PC-9 (cell line): ENCODE results near the gene DNAH9. TPM values are rescaled to one million over a fixed set of nuclear protein-coding genes. Genes with fewer than 3 reads are reported as not detected.
A peak's percentile ranks its signal among the peaks of the same experiment; 100 is the strongest.

Experiments used
- BruUV-seq: library from RNA; stranded (reverse); fragments of 400-500 nt; replicated peaks from 2 replicates; lab custom pipeline; 2021; lab: Mats Ljungman, UMichigan
- CTCF ChIA-PET: fragments of 300-600 bp; sonication (Branson Sonifier 250); formaldehyde crosslinking; loops from one replicate; lab custom pipeline; 2022; ENCODE audit warnings: antibody characterized with exemption; lab: Charles Lee
- POLR2A ChIA-PET: fragments of 300-600 bp; sonication (Branson Sonifier 250); formaldehyde crosslinking; loops from one replicate; lab custom pipeline; 2022; ENCODE audit warnings: antibody characterized with exemption; ENCODE audit not compliant: unreplicated experiment; lab: Charles Lee
- DNase-seq, 2 experiments: peaks; one replicate each; pipeline versions ENCODE4 v3.0.0 to v3.0.0-alpha.2; 2015 to 2022; ENCODE audit warnings: mixed read lengths in 1 of 2
- H2AFZ ChIP-seq: fragments of 200-600 bp; sonication (generic); 2 replicates; pipeline ENCODE4 v1.8.1; 2017; ENCODE audit warnings: antibody characterized with exemption
- H3F3A ChIP-seq: fragments of 200-600 bp; sonication (generic); 2 replicates; pipeline ENCODE4 v1.8.1; 2017; ENCODE audit warnings: antibody characterized with exemption, mild to moderate bottlenecking, low read depth; ENCODE audit not compliant: insufficient read depth
- H3K27ac ChIP-seq: fragments of 200-600 bp; sonication (generic); 2 replicates; pipeline ENCODE4 v1.6.1; 2016; ENCODE audit warnings: mixed run types
- H3K27me3 ChIP-seq: fragments of 200-600 bp; sonication (generic); 2 replicates; pipeline ENCODE4 v1.6.1; 2016; ENCODE audit warnings: low read depth, mixed run types; ENCODE audit not compliant: insufficient read depth
- H3K36me3 ChIP-seq: fragments of 200-600 bp; sonication (generic); 2 replicates; pipeline ENCODE4 v1.6.1; 2016; ENCODE audit warnings: low read depth, mixed run types
- H3K4me1 ChIP-seq: fragments of 200-600 bp; sonication (generic); replicated peaks from 2 replicates; pipeline ENCODE4 v1.6.1; 2016; ENCODE audit warnings: mixed run types; ENCODE audit not compliant: insufficient read depth
- H3K4me2 ChIP-seq: fragments of 200-600 bp; sonication (generic); 2 replicates; pipeline ENCODE4 v1.6.1; 2017; ENCODE audit warnings: mixed run types
- H3K4me3 ChIP-seq: fragments of 200-600 bp; sonication (generic); 2 replicates; pipeline ENCODE4 v1.6.1; 2016; ENCODE audit warnings: mixed run types
- H3K79me2 ChIP-seq: fragments of 200-600 bp; sonication (generic); 2 replicates; pipeline ENCODE4 v1.6.1; 2017; ENCODE audit warnings: low read depth, mixed run types
- H3K9me2 ChIP-seq: fragments of 200-600 bp; sonication (generic); 2 replicates; pipeline ENCODE4 v1.8.1; 2017; ENCODE audit warnings: mild to moderate bottlenecking; ENCODE audit not compliant: insufficient read depth
- H3K9me3 ChIP-seq: fragments of 200-600 bp; sonication (generic); 2 replicates; pipeline ENCODE4 v1.8.1; 2016; ENCODE audit warnings: low read depth; ENCODE audit not compliant: insufficient read depth
- H4K20me1 ChIP-seq: fragments of 200-600 bp; sonication (generic); 2 replicates; pipeline ENCODE4 v1.8.1; 2017; ENCODE audit not compliant: insufficient read depth
- EZH2 ChIP-seq: fragments of 200-600 bp; sonication (generic); IDR thresholded peaks from 2 replicates; pipeline ENCODE4 v1.8.0; 2017; ENCODE audit warnings: antibody characterized with exemption, low read depth
- intact Hi-C: fragments of 100-400 bp; cut with micrococcal nuclease; formaldehyde crosslinking; loops from one replicate; pipeline ENCODE4 v1.10.0; 2022; ENCODE audit not compliant: unreplicated experiment
- total RNA-seq: library from RNA; stranded (reverse); gene quantifications from 2 replicates; pipeline ENCODE4 v1.2.3, GENCODE V29; 2021
- TF ChIP-seq, protein P1 (sequence below): fragments of 200-600 bp; sonication (generic); conservative IDR thresholded peaks from 2 replicates; pipeline ENCODE4 v1.6.1; 2017; ENCODE audit warnings: mixed run types, antibody characterized with exemption, mild to moderate bottlenecking, moderate library complexity

DNAH9 gene
- total RNA-seq, 1 experiment from 2014 or later, result not detected

- CTCF ChIA-PET, result interaction anchor here (1.5 kb wide), 1 partner anchor 11 kb away, joined by 4 read pairs; the partner anchor contains the start of gene ZNF18
- BruUV-seq, result no TSS peak
- no peaks in the 10 kb centered on the region for H3K36me3 ChIP-seq
- intact Hi-C loops, result loop anchor here (10.0 kb wide), 2 partner anchors 1112 to 1252 kb away; partner anchors contain the start of gene TMEM220
- no peaks in the 10 kb centered on the region for H3K9me3 ChIP-seq
- no peaks in the 10 kb centered on the region for H4K20me1 ChIP-seq
- DNase-seq, result peak; percentile 2 to 37
- no peaks in the 10 kb centered on the region for H3K4me1 ChIP-seq
- H3K27ac ChIP-seq, result no peak overlapping the region
- no peaks in the 10 kb centered on the region for H3K79me2 ChIP-seq
- no peaks in the 10 kb centered on the region for H3K27me3 ChIP-seq
- H3K4me2 ChIP-seq, result no peak overlapping the region
- no peaks in the 10 kb centered on the region for H3F3A ChIP-seq
- POLR2A ChIA-PET, result no interaction called here
- no peaks in the 10 kb centered on the region for H3K9me2 ChIP-seq
- no peak overlapping the region for H2AFZ ChIP-seq
- TF ChIP-seq, protein P1, sequence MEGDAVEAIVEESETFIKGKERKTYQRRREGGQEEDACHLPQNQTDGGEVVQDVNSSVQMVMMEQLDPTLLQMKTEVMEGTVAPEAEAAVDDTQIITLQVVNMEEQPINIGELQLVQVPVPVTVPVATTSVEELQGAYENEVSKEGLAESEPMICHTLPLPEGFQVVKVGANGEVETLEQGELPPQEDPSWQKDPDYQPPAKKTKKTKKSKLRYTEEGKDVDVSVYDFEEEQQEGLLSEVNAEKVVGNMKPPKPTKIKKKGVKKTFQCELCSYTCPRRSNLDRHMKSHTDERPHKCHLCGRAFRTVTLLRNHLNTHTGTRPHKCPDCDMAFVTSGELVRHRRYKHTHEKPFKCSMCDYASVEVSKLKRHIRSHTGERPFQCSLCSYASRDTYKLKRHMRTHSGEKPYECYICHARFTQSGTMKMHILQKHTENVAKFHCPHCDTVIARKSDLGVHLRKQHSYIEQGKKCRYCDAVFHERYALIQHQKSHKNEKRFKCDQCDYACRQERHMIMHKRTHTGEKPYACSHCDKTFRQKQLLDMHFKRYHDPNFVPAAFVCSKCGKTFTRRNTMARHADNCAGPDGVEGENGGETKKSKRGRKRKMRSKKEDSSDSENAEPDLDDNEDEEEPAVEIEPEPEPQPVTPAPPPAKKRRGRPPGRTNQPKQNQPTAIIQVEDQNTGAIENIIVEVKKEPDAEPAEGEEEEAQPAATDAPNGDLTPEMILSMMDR, result peak; percentile 65
- TF ChIP-seq EZH2, result no peak
- no peak overlapping the region for H3K4me3 ChIP-seq
These were observed 388.7 kb downstream of the DNAH9 start for GRCh38 chr17:11986942-11987329.

- POLR2A ChIA-PET, result no interaction called here
- Histone ChIP-seq H2AFZ (no peak overlapping the region), H3K36me3 (no peaks in the 10 kb centered on the region)
These were observed 392.2 kb downstream of the DNAH9 start for GRCh38 chr17:11990363-11990983.

GRCh38 chr17:11991461-11991860 is 393.2 kb downstream of the DNAH9 start:
- H2AFZ ChIP-seq, result no peak overlapping the region

More at GRCh38 chr17:11990363-11990983, 392.2 kb downstream of the DNAH9 start:
- no peak overlapping the region for H3K4me3 ChIP-seq
- H3K9me2 ChIP-seq, result no peaks in the 10 kb centered on the region
- no TSS peak for BruUV-seq
- no peaks in the 10 kb centered on the region for H3K27me3 ChIP-seq
- TF ChIP-seq EZH2, result no peak
- TF ChIP-seq, protein P1, result no peak
- H3F3A ChIP-seq, result no peaks in the 10 kb centered on the region
- H3K27ac ChIP-seq, result no peak overlapping the region
- CTCF ChIA-PET, result no interaction called here
- no peaks in the 10 kb centered on the region for H3K79me2 ChIP-seq
- H4K20me1 ChIP-seq, result no peaks in the 10 kb centered on the region
- DNase-seq, result no peak
- no peaks in the 10 kb centered on the region for H3K9me3 ChIP-seq
- no peak overlapping the region for H3K4me2 ChIP-seq
- no peaks in the 10 kb centered on the region for H3K4me1 ChIP-seq
- intact Hi-C loops, result no loop called here

More at GRCh38 chr17:11991461-11991860, 393.2 kb downstream of the DNAH9 start:
- H3K27ac ChIP-seq, result no peak overlapping the region
- POLR2A ChIA-PET, result no interaction called here
- TF ChIP-seq EZH2, result no peak
- TF ChIP-seq, protein P1, result no peak
- DNase-seq, result no peak
- CTCF ChIA-PET, result no interaction called here
- H3K9me3 ChIP-seq, result no peaks in the 10 kb centered on the region
- BruUV-seq, result no TSS peak
- no peaks in the 10 kb centered on the region for H4K20me1 ChIP-seq
- H3K27me3 ChIP-seq, result no peaks in the 10 kb centered on the region
- no peaks in the 10 kb centered on the region for H3F3A ChIP-seq
- no peak overlapping the region for H3K4me3 ChIP-seq
- H3K4me1 ChIP-seq, result no peaks in the 10 kb centered on the region; the same call in 1 of the 2 replicates
- no peaks in the 10 kb centered on the region for H3K36me3 ChIP-seq
- intact Hi-C loops, result no loop called here
- no peak overlapping the region for H3K4me2 ChIP-seq
- H3K9me2 ChIP-seq, result no peaks in the 10 kb centered on the region
- H3K79me2 ChIP-seq, result no peaks in the 10 kb centered on the region
